ENCODE data around the gene GRM2.
"Not testable (repeated sequence)": the region's sequence is repeated elsewhere in the genome, so short reads cannot be mapped to it uniquely, and the experiment has no call there.

Gene GRM2

DNA sequence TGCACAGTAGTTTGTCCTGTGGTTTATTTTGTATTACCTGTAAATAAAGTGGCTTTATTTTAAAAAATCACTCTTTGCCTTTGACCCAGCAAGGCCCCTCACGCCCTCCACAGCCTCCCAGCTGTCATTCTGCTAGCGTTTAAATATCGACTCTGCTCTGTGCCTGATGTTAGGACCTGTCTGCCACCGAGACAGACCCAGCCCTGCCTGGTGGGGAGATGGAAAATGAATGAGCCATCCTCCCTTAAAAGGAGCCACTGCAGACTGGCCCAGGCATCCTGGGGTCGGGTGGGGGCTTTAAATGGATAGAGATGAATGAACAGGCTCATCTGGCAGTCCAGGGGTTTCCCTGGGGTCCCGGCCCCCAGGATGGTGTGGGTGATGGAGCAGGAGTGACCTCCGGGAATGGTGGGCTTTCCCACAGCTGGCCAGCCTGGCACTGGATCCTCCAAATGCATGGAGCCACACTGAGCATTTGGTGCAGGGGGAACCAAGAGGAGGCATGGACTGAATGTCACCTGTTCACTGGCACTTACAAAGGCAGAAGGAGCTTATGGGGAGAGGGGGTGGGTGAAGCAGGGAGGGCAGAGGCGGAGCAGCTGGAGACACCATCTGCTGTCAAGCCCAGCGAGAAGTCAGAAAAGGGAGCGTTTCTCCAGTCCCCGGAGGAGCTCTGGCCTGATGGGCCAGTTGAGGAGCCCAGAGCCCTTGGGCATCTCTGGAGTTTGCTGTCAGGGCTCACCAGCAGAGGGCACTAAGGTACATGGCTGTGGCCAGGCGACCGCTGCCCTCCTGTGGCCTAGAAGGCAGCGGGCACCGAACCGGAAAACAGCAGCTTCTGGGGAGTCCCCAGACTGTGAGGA, 11.9 kb downstream of the GRM2 start:
- no peaks in the 10 kb centered on the region for H3K36me3 Mint-ChIP-seq (ENCODE audit: low read depth)
- H3K27me3 Mint-ChIP-seq (ENCODE audit: low read depth): no peaks in the 10 kb centered on the region
- no peak overlapping the region for H3K4me3 Mint-ChIP-seq
- H3K4me1 Mint-ChIP-seq (ENCODE audit: low read depth): peaks cover 19% of the 10 kb centered on the region
- no peaks in the 10 kb centered on the region for H3K9me3 Mint-ChIP-seq
- H3K27ac Mint-ChIP-seq: no peak overlapping the region

DNA sequence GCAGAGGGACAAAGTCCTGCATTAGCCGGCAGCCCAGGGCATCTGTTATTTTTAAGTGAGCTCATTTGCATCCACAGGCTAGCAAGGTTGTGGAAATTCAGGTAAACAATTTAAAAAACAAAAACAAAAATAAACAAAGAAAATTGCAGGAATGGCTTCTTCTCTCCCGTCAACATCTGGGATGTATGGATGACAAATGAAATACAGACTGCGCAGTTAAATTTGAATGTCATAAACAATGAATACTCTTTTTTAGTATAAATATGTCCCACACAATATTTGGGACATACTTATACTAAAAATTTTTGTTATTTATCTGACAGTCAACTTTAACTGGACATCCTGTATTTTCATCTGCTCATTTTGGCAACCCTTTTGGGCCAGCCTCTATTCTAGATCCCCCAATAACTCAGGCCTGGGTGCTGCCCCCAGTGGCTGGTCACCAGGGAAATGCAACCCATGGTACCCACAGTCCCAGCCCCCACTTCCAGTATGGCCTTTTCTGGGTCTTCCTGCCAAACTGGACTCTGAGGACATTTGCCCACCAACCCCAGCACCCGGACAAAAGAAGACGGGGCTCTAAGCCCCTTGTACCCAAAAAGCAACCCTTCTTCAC, 12.7 kb downstream of the GRM2 start:
- H3K4me3 Mint-ChIP-seq: no peak overlapping the region
- peaks cover 19% of the 10 kb centered on the region for H3K4me1 Mint-ChIP-seq (ENCODE audit: low read depth)
- H3K27ac Mint-ChIP-seq: no peak overlapping the region
- H3K27me3 Mint-ChIP-seq (ENCODE audit: low read depth): no peaks in the 10 kb centered on the region
- H3K9me3 Mint-ChIP-seq: no peaks in the 10 kb centered on the region
- H3K36me3 Mint-ChIP-seq (ENCODE audit: low read depth): no peaks in the 10 kb centered on the region

DNA sequence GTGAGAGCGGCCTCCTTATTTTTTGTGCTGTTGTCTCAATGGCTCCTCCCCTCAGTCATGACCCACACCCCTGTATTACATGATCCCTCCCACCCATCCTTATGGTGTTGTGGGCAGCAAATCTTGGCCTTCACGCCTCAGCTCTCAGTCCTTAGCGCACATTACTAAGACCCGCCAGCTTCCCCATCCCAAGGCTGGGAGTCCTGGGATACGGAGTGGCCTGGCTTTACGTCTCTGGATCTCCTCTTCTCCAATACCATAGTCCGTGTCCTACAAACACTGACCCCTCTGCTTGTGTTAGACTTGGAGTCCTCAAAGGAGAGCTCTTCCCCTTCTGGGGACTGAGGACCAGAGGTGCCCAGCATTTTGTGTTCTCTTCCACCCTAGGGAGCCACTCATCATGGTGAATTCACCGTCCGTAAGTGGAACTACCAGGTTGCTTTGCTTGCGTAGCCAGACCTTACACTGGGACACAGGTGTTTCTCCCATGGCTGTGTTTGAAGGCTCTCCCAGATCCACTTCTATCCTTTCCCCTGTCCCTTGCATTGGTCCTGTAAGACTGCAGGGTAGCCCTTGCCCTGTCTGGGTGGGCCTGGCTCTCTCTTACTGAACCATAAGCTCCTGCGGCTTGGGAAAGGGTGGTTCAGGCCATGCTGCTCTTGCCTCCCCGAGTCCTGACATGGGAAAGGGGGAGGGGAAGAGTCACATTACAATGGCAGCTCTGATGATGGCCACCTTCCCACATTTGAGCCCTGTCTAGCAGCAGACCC, 13.6 kb downstream of the GRM2 start:
- Mint-ChIP-seq H3K27me3 (ENCODE audit: low read depth) (no peaks in the 10 kb centered on the region), H3K27ac (peak overlapping the region; percentile 13), H3K4me3 (no peak overlapping the region), H3K4me1 (ENCODE audit: low read depth) (peaks cover 19% of the 10 kb centered on the region), H3K9me3 (no peaks in the 10 kb centered on the region), H3K36me3 (ENCODE audit: low read depth) (no peaks in the 10 kb centered on the region)

DNA sequence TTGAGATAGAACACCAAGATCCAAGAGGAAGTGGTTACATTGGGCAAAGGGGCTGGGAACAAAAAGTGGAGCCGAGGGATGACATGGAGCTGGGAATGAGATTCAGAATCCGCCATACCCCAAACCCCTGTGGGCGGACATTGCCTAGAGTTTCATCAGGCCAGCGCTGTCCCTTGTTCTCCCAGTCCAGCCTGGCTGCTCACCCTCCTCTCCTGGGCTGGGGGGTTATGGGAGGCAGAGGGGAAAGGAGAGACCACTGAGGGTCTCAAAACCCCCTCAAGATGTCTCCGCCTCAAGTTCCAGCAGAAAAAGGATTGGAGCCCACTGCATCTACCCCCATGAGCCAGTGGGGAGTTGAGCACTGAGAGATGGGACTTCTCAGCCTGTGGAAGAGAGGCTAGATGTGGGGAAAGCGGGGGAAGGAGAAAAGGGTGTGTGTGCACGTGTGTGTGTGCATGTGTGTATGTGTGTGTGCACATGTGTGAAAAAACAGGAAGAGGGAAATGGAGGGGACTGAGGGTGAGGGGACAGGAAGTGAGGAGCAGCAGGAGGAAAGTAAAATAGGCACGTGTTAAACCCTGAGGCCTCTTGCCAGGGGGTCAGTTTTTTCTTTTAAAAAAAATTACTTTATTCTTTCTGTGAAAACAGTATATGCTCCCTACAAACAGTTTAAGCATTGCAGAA, 14.3 kb downstream of the GRM2 start:
- H3K27ac Mint-ChIP-seq: peak overlapping the region; percentile 50
- H3K4me3 Mint-ChIP-seq: no peak overlapping the region
- H3K36me3 Mint-ChIP-seq (ENCODE audit: low read depth): no peaks in the 10 kb centered on the region

DNA sequence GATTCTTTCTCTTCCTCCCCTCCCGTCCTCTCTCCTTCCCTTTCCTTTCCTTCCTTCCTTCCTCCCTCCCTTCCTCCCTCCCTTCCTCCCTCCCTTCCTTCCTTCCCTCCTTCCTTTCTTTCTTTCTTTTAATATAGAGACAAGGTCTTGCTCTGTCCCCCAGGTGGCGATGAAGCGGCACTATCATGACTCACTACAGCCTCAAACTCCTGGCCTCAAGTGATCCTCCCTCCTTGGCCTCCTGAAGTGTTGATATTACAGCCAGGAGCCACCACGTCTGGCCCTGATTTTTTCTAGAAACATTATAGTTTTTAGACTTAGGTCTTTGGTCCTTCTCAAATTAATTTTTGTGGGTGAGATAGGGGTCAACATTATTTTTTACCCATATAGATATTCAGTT, 15.5 kb downstream of the GRM2 start:
- Mint-ChIP-seq H3K9me3 (no peaks in the 10 kb centered on the region), H3K4me1 (ENCODE audit: low read depth) (peaks cover 20% of the 10 kb centered on the region), H3K4me3 (no peak overlapping the region), H3K27me3 (ENCODE audit: low read depth) (no peaks in the 10 kb centered on the region), H3K36me3 (ENCODE audit: low read depth) (no peaks in the 10 kb centered on the region), H3K27ac (no peak overlapping the region)

More for the DNA sequence above, 14.3 kb downstream of the GRM2 start:
- H3K4me1 Mint-ChIP-seq (ENCODE audit: low read depth): peaks cover 19% of the 10 kb centered on the region
- H3K27me3 Mint-ChIP-seq (ENCODE audit: low read depth): no peaks in the 10 kb centered on the region
- no peaks in the 10 kb centered on the region for H3K9me3 Mint-ChIP-seq

DNA sequence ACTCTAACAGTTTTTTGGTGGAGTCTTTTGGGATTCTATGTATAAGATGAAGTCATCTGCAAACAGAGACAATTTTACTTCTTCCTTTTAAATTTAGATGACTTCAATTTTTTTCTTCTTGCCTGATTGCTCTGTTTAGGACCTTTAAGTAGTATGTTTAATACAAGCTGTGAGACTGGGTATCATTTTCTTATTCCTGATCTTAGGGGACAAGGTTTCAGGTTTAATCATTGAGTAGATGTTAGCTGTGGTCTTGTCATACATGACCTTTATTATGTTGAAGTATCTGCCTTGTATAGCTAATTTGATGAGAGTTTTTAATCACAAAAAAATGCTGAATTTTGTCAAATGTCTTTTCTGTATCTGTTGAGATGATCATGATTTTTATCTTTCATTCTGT, 20.6 kb downstream of the GRM2 start:
- H3K4me1 Mint-ChIP-seq (ENCODE audit: low read depth): peaks cover 16% of the 10 kb centered on the region
- no peaks in the 10 kb centered on the region for H3K27me3 Mint-ChIP-seq (ENCODE audit: low read depth)
- H3K9me3 Mint-ChIP-seq: no peaks in the 10 kb centered on the region
- H3K27ac Mint-ChIP-seq: no peak overlapping the region
- peaks cover 1% of the 10 kb centered on the region for H3K36me3 Mint-ChIP-seq (ENCODE audit: low read depth)
- H3K4me3 Mint-ChIP-seq: no peak overlapping the region

DNA sequence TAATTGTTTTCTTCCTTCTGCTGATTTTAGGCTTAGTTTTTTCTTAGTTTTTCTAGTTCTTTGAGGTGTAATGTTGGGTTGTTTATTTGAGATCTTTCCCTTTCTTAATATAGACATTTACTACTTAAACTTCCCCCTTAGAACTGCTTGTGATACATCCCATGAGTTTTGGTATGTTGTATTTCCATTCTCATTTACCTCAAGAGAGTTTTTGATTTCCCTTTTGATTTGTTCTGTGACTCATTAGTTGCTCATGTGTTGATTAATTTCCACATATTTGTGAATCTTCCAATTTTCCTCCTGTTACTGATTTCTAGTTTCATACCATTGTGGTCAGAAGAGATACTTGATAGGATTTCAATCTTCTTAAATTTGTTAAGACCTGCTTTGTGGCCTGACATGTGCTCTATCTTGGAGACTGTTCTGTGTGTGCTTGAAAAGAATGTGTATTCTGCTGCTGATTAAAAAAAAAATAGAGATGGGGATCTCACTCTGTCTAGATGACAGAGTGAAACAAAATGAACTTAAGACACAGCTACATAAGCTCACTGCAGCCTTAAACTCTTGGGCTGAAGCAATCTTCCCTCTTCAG, 22.3 kb downstream of the GRM2 start:
- no peak overlapping the region for H3K4me3 Mint-ChIP-seq
- peaks cover 1% of the 10 kb centered on the region for H3K36me3 Mint-ChIP-seq (ENCODE audit: low read depth)
- H3K27ac Mint-ChIP-seq: no peak overlapping the region
- H3K9me3 Mint-ChIP-seq: no peaks in the 10 kb centered on the region
- H3K27me3 Mint-ChIP-seq (ENCODE audit: low read depth): no peaks in the 10 kb centered on the region
- peaks cover 24% of the 10 kb centered on the region for H3K4me1 Mint-ChIP-seq (ENCODE audit: low read depth)

DNA sequence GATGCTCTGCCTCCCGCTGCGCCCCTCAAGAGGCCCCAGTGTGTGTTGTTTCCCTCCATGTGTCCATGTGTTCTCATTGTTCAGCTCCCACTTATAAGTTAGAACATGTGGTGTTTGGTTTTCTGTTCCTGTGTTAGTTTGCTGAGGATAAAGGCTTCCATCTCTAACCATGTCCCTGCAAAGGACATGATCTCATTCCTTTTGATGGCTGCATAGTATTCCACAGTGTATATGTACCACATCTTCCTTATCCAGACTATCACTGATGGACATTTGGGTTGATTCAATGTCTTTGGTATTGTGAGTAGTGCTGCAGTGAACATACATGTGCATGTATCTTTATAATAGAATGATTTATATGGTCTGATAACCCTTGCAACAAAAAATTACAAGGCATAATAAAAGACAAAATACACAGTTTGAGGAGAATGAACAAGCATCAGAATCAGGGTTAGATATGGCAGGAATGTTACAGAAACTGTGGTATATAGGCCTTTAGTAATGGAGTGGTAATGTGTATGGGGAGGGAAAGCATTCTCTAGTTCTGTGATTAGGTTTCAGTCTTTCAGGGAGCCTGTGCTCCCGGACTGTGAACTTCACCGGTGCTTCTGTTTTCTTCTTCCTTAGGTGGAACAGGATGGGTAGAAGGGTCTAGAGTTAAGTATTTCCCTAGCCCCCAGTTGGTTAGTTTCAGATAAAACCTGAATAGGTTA, 27.1 kb downstream of the GRM2 start:
- Mint-ChIP-seq H3K9me3 (no peaks in the 10 kb centered on the region), H3K27me3 (ENCODE audit: low read depth) (peaks cover 13% of the 10 kb centered on the region), H3K27ac (peak overlapping the region; percentile 86), H3K36me3 (ENCODE audit: low read depth) (peaks cover 1% of the 10 kb centered on the region), H3K4me1 (ENCODE audit: low read depth) (peaks cover 29% of the 10 kb centered on the region), H3K4me3 (peak overlapping the region; percentile 65)

DNA sequence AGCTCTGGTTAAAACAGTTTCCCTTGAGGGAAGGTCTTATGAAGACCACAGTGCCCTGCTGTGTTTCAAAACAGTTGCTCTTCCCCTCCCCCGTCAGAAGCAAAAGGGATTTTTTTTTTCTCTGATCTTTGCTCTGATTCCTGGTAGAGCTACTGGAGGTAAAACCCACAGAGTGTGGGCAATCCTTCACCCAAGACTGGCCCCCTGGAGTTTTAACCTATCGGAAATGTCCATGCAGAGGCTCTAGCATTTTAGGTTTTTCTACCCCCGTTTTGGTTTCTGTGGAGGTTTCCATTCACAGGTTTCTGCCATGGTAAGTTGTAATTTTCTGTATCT, 27.7 kb downstream of the GRM2 start:
- Mint-ChIP-seq H3K36me3 (ENCODE audit: low read depth) (peaks cover 1% of the 10 kb centered on the region), H3K27ac (peak overlapping the region; percentile 86), H3K4me1 (ENCODE audit: low read depth) (peaks cover 25% of the 10 kb centered on the region), H3K4me3 (peak overlapping the region; percentile 65), H3K27me3 (ENCODE audit: low read depth) (peaks cover 18% of the 10 kb centered on the region), H3K9me3 (no peaks in the 10 kb centered on the region)

DNA sequence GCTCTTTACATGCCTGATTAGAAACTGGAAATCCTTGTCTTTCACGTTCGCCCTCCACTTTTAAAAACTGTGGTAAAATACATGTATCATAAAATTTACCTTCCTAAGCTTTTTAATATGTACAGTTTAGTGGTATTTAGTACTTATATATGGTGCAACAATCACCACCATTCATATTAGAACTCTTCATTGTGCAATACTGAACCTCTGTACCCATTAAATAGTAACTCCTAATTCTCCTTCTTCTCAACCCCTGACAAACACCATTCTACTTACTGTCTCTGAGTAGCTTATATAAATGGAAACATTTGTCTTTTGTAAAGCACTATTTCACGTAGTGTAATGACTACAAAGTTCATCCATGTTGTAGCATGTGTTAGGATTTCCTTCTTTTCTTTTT, 28.2 kb downstream of the GRM2 start:
- Mint-ChIP-seq H3K9me3 (no peaks in the 10 kb centered on the region), H3K4me1 (ENCODE audit: low read depth) (peaks cover 23% of the 10 kb centered on the region), H3K27ac (peak overlapping the region; percentile 86), H3K4me3 (peak overlapping the region; percentile 22), H3K36me3 (ENCODE audit: low read depth) (no peaks in the 10 kb centered on the region), H3K27me3 (ENCODE audit: low read depth) (peaks cover 18% of the 10 kb centered on the region)

DNA sequence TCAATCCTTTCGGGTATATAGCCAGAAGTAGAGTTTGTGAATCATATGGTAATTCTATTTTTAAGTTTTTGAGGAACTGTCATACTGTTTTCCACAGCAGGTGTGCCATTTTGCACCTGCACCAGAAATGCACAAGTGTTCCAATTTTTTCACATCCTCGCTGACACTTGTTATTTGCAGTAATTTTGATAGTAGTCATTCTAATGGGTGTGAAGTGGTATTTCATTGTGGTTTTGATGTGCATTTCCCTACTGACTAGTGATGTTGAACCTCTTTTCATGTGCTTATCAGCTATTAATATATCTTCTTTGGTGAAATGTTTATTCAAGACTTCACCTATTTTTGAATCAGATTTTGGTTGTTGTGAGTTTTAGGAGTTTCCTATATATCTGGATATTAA, 29.1 kb downstream of the GRM2 start:
- no peak overlapping the region for H3K4me3 Mint-ChIP-seq
- no peaks in the 10 kb centered on the region for H3K9me3 Mint-ChIP-seq
- no peaks in the 10 kb centered on the region for H3K36me3 Mint-ChIP-seq (ENCODE audit: low read depth)
- peaks cover 18% of the 10 kb centered on the region for H3K27me3 Mint-ChIP-seq (ENCODE audit: low read depth)
- no peak overlapping the region for H3K27ac Mint-ChIP-seq
- H3K4me1 Mint-ChIP-seq (ENCODE audit: low read depth): peaks cover 19% of the 10 kb centered on the region

DNA sequence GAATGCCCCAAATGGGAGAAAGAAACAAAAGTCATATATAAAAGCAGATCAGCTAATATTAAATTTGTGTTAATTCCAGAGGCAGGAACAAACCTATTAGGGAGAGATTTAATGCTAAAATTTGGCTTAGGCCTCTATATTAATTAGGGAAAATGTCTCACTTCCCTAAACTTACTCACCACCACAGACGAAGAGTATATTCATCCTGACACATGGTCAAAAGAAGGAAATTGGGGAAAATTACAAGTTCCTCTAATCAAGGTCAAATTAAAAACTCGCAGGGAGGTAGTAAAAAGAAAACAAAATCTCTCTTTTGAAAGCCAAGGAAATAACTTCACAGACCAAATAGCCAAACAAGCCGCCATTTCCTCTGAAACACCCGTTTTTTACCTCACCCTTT, 32.2 kb downstream of the GRM2 start:
- Mint-ChIP-seq H3K4me3 (no peak overlapping the region), H3K27ac (no peak overlapping the region), H3K36me3 (ENCODE audit: low read depth) (no peaks in the 10 kb centered on the region), H3K27me3 (ENCODE audit: low read depth) (peaks cover 18% of the 10 kb centered on the region), H3K4me1 (ENCODE audit: low read depth) (peaks cover 22% of the 10 kb centered on the region), H3K9me3 (no peaks in the 10 kb centered on the region)

DNA sequence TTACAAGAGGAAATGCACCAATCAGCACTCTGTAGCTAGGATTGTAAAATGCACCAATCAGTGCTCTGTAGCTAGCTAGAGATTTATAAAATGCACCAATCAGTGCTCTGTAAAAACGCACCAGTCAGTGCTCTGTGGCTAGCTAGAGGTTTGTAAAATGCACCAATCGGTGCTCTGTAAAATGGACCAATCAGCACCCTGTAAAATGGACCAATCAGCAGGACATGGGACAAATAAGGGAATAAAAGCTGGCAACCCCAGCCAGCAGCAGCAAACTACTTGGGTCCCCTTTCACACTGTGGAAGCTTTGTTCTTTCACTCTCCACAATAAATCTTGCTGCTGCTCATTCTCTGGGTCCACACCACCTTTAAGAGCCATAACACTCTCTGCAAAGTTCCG, 35.5 kb downstream of the GRM2 start:
- not testable (repeated sequence) for H3K27ac Mint-ChIP-seq; H3K9me3 Mint-ChIP-seq; H3K36me3 Mint-ChIP-seq (ENCODE audit: low read depth); H3K4me3 Mint-ChIP-seq
- Mint-ChIP-seq H3K4me1 (ENCODE audit: low read depth) (peaks cover 11% of the 10 kb centered on the region), H3K27me3 (ENCODE audit: low read depth) (peaks cover 17% of the 10 kb centered on the region)

DNA sequence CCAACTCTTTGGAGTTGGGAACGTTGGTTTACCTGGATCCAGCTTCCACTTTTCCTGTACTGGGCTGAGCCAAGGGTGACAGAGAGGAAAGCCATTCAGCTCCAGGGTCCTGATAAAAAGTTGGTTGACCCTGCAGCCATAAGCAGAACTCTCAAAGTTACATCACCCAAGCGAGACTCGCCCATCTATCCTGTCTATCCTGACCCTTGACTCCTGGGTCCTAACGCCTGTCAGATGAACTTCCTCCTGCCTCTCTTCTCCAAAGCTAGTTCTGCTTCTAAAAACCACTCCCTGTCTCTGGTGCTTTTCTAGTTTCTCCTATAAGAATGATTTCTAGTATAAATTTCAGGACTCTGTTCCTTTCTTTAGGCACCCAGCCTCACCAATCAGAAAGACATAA, 36.1 kb downstream of the GRM2 start:
- Mint-ChIP-seq H3K27me3 (ENCODE audit: low read depth) (peaks cover 12% of the 10 kb centered on the region), H3K4me1 (ENCODE audit: low read depth) (peaks cover 11% of the 10 kb centered on the region)
- H3K4me3 Mint-ChIP-seq: not testable (repeated sequence)

More for the DNA sequence above, 36.1 kb downstream of the GRM2 start:
- not testable (repeated sequence) for H3K36me3 Mint-ChIP-seq (ENCODE audit: low read depth); H3K9me3 Mint-ChIP-seq; H3K27ac Mint-ChIP-seq

Measured in T-helper 1 cell treated with Interleukin-12 subunit alpha and Interleukin-12 subunit beta and Interleukin-4 antibody, amounts not matched to agents 30 μg/mL and 1 μg/mL, for 36 hours (primary cell).